ENCODE results near the gene FRMD4B.

The FRMD4B gene

DNA sequence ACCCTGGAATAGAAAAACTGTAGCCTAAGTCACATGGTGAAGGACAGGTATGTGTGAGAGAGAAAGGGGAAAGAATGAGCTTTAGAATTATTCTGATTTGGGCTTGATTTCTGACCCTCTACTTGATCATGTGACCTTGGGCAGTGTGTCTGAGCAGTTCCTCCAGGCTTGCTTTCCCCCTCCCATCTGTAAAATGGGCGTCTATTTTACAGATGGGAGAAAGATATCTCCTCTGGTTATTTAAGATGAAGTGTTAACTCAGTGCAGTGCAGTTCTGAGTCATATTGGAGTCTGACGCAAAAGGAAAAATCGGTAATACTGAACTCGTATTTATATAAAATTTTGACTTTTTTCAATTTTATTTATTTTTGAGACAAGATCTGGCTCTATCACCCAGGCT lies 225.4 kb downstream of the FRMD4B start:
- Histone ChIP-seq H3K9me3 (ENCODE audit: control insufficient read depth, low read length) (no peaks in the 10 kb centered on the region), H3K36me3 (ENCODE audit: control insufficient read depth, insufficient read depth, low read length, severe bottlenecking) (no peaks in the 10 kb centered on the region)

DNA sequence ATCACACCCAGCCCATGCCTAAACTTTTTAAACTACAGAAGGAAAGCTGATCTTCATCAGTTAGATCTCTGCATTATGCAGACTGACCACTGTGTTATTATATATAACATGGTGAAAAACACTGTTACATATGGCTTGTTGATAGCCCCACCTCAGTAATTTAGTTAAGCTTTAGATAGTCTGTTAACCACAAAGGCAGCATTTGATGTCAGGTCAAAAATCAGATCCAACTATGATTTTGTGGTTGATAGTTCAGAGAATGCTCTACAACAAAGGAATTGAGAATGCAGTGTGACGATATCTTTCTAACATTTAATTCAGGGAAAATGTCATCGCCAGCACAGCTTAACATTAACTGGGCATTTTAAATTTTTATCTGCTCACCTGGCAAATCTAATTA lies 225.8 kb downstream of the FRMD4B start:
- H3K27me3 ChIP-seq (replicated peaks; ENCODE audit: control insufficient read depth, insufficient read depth, low read length): no peaks in the 10 kb centered on the region
- no peaks in the 10 kb centered on the region for H3K4me1 ChIP-seq (ENCODE audit: control insufficient read depth, insufficient read depth, low read length)
- H3K9me3 ChIP-seq (ENCODE audit: control insufficient read depth, low read length): no peaks in the 10 kb centered on the region
- H3K4me3 ChIP-seq (ENCODE audit: low read length): no peak overlapping the region
- no peak overlapping the region for H3K9ac ChIP-seq (ENCODE audit: low read length)
- H3K36me3 ChIP-seq (ENCODE audit: control insufficient read depth, insufficient read depth, low read length, severe bottlenecking): no peaks in the 10 kb centered on the region
- no peak for DNase-seq (ENCODE audit: low read depth)

More for the DNA sequence above, 225.4 kb downstream of the FRMD4B start:
- Histone ChIP-seq H3K27me3 (replicated peaks; ENCODE audit: control insufficient read depth, insufficient read depth, low read length) (no peaks in the 10 kb centered on the region), H3K4me3 (ENCODE audit: low read length) (no peak overlapping the region), H3K9ac (ENCODE audit: low read length) (no peak overlapping the region), H3K4me1 (ENCODE audit: control insufficient read depth, insufficient read depth, low read length) (no peaks in the 10 kb centered on the region)
- DNase-seq (ENCODE audit: low read depth): no peak

DNA sequence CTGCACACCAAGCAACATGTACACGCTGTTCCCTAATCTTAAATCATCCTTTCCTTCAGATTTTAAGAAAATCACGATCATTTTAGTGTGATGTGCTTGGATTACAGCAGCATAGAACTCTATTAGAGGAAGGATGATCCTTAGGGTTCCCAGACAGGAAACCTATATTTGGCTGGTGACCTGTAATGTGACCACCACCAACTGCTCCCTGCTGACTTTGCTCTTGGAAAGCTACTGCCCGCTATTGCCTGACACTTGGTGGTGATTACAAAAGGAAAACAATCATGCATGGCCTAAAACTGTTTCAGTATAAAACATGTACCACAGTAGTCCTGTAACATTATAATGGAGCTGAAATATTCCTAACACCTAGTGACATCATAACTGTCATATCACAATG lies 236.3 kb downstream of the FRMD4B start:
- H3K27me3 ChIP-seq (replicated peaks; ENCODE audit: control insufficient read depth, insufficient read depth, low read length): peaks cover 20% of the 10 kb centered on the region
- no peak for DNase-seq (ENCODE audit: low read depth)
- H3K4me3 ChIP-seq (ENCODE audit: low read length): no peak overlapping the region
- no peak overlapping the region for H3K9ac ChIP-seq (ENCODE audit: low read length)
- no peaks in the 10 kb centered on the region for H3K9me3 ChIP-seq (ENCODE audit: control insufficient read depth, low read length)
- H3K36me3 ChIP-seq (ENCODE audit: control insufficient read depth, insufficient read depth, low read length, severe bottlenecking): no peaks in the 10 kb centered on the region
- no peaks in the 10 kb centered on the region for H3K4me1 ChIP-seq (ENCODE audit: control insufficient read depth, insufficient read depth, low read length)

DNA sequence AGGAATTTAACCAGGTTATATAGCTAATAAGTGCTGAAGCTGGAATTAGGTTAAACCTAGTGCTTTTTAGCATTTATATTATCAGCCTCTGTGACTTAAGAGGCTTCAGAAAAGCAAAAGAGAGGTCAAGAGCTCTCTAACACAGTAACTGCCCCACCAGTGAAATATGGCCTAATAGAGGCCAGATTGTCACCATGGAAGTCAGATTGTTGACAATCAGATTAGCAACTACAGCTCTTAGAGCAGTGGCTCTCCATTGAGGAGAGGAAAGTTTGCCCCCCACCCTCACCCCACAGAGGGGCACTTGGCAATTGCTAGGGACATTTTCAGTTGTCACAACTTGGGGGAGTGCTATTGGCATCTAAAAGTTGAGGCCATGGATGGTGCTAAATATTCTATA lies 240.2 kb downstream of the FRMD4B start:
- Histone ChIP-seq H3K9ac (ENCODE audit: low read length) (no peak overlapping the region), H3K4me3 (ENCODE audit: low read length) (no peak overlapping the region), H3K36me3 (ENCODE audit: control insufficient read depth, insufficient read depth, low read length, severe bottlenecking) (no peaks in the 10 kb centered on the region), H3K4me1 (ENCODE audit: control insufficient read depth, insufficient read depth, low read length) (no peaks in the 10 kb centered on the region), H3K27me3 (replicated peaks; ENCODE audit: control insufficient read depth, insufficient read depth, low read length) (no peaks in the 10 kb centered on the region), H3K9me3 (ENCODE audit: control insufficient read depth, low read length) (no peaks in the 10 kb centered on the region)
- DNase-seq (ENCODE audit: low read depth): no peak

DNA sequence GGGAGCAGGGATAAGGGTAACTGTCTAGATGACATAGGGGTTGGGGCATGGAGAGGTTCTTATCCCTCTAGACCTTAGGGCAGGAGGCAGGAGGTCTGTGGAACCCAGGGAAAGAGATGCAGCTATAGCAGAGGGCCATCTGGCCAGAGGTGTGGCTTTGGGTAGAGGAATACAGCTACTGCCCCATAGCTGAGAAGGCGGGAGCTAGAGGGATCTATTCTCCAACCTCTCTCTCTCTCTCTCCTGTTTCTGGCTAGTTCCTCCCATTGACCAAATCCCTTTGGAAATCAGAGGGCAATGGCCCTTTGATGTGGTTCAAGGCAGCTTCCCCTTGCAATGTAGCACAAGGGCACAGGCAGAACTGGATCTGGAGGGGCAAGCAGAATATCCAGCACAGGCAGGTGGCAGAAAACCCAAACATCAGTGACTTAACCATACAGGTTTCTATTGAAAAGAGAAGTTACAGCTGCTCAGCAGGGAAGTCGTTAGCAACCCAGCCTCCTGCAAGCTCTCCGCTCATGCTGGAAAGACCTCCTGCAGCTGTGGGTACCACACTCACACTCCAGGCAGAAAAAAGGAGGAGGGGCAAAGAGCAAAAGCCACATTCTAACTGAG lies 241.2 kb downstream of the FRMD4B start:
- Histone ChIP-seq H3K27me3 (replicated peaks; ENCODE audit: control insufficient read depth, insufficient read depth, low read length) (peaks cover 4% of the 10 kb centered on the region), H3K9ac (ENCODE audit: low read length) (no peak overlapping the region), H3K4me3 (ENCODE audit: low read length) (no peak overlapping the region), H3K9me3 (ENCODE audit: control insufficient read depth, low read length) (no peaks in the 10 kb centered on the region), H3K36me3 (ENCODE audit: control insufficient read depth, insufficient read depth, low read length, severe bottlenecking) (no peaks in the 10 kb centered on the region), H3K4me1 (ENCODE audit: control insufficient read depth, insufficient read depth, low read length) (no peaks in the 10 kb centered on the region)
- DNase-seq (ENCODE audit: low read depth): no peak

DNA sequence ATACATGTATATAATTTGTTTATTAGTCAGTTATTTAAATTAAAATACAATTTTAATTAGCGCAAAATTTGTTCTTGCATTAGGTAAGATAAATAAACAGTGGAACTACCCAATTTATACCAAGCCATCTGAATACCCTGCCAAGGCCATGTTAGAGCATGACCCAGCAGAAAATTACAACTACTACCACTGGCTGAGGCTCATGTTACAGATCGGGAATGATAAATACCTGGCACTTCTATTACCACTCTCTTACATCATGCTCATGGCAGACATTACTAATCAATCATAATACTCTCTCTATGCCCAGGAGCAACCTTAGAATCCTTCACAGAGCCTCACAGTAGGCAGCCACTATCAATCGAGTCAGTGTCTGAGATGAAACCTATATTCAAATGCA lies 242.3 kb downstream of the FRMD4B start:
- no peak overlapping the region for H3K9ac ChIP-seq (ENCODE audit: low read length)
- peak; percentile 31 for DNase-seq (ENCODE audit: low read depth)
- no peaks in the 10 kb centered on the region for H3K4me1 ChIP-seq (ENCODE audit: control insufficient read depth, insufficient read depth, low read length)
- H3K9me3 ChIP-seq (ENCODE audit: control insufficient read depth, low read length): no peaks in the 10 kb centered on the region
- H3K36me3 ChIP-seq (ENCODE audit: control insufficient read depth, insufficient read depth, low read length, severe bottlenecking): no peaks in the 10 kb centered on the region
- H3K4me3 ChIP-seq (ENCODE audit: low read length): no peak overlapping the region
- peaks cover 8% of the 10 kb centered on the region for H3K27me3 ChIP-seq (replicated peaks; ENCODE audit: control insufficient read depth, insufficient read depth, low read length)

DNA sequence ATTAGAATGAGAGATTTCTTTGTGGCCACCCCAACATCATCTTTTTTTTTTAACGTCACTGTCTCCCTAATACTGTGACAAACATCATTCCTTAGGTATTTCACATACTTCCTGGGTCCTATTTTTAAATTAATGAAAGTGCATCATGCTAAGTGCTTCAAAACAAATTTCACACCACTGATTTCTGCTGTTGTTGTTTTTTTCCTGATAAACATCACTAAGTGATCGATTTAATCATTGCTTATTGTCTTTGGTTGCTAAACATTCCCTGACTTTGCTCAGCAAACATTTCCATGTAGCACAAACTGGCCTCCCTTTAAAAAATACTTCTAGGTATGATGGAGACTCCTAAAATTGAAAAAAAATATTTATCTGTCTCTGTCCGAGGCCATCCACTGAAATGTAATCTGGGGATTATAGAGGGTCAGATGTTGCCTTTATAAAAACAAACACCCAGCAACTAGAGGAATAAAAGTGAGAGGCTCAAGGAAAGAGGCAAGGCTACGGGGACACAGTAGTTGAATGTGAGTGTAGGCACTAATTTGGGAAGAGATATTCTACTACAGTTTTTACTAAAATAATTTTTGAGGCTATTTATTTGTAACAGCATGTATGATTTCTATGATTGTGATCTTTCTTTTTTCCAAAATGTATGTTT lies 243.0 kb downstream of the FRMD4B start:
- Histone ChIP-seq H3K36me3 (ENCODE audit: control insufficient read depth, insufficient read depth, low read length, severe bottlenecking) (no peaks in the 10 kb centered on the region), H3K27me3 (replicated peaks; ENCODE audit: control insufficient read depth, insufficient read depth, low read length) (peaks cover 9% of the 10 kb centered on the region), H3K4me1 (ENCODE audit: control insufficient read depth, insufficient read depth, low read length) (no peaks in the 10 kb centered on the region), H3K9me3 (ENCODE audit: control insufficient read depth, low read length) (no peaks in the 10 kb centered on the region), H3K9ac (ENCODE audit: low read length) (no peak overlapping the region), H3K4me3 (ENCODE audit: low read length) (no peak overlapping the region)
- no peak for DNase-seq (ENCODE audit: low read depth)

DNA sequence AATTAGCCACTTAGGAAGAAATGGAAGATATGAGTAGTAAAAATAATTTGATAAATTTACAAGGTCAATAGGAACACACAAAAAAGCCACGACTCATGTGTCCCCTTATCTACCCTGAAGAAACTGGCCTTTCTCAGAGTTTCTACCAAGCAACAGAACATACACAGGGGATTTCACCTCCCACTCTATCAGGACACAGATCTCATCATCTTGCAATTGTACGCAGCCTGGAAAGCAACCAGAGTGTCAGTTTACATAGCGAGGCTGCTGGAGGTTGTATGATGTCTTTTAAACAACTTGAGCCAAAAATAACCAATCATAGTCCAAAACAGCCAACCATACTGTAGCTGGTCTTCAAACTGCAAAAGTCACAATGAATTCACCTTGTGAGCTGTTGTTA lies 243.8 kb downstream of the FRMD4B start:
- Histone ChIP-seq H3K4me1 (ENCODE audit: control insufficient read depth, insufficient read depth, low read length) (peaks cover 1% of the 10 kb centered on the region), H3K9me3 (ENCODE audit: control insufficient read depth, low read length) (no peaks in the 10 kb centered on the region), H3K27me3 (replicated peaks; ENCODE audit: control insufficient read depth, insufficient read depth, low read length) (peaks cover 9% of the 10 kb centered on the region), H3K4me3 (ENCODE audit: low read length) (no peak overlapping the region), H3K9ac (ENCODE audit: low read length) (no peak overlapping the region), H3K36me3 (ENCODE audit: control insufficient read depth, insufficient read depth, low read length, severe bottlenecking) (no peaks in the 10 kb centered on the region)
- DNase-seq (ENCODE audit: low read depth): peak; percentile 63

DNA sequence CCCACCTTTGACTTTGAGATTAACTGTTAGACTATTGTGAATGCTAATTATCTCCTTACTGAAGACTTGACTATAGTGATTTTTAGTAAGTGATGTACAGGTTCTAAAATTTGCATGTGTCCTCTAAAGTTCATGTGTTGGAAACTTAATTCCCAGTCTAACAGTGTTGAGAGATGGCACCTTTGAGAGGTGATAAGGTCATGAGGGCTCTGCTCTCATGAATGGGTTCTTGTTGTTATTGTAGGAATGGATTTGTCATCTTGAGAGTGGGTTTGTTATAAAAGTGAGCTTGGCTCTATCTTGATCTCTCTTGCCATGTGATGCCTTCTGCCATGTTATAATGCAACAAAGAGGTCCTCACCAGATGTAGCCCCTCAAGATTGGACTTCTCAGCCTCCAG lies 244.6 kb downstream of the FRMD4B start:
- H3K4me3 ChIP-seq (ENCODE audit: low read length): no peak overlapping the region
- DNase-seq (ENCODE audit: low read depth): no peak
- no peaks in the 10 kb centered on the region for H3K9me3 ChIP-seq (ENCODE audit: control insufficient read depth, low read length)
- peaks cover 9% of the 10 kb centered on the region for H3K27me3 ChIP-seq (replicated peaks; ENCODE audit: control insufficient read depth, insufficient read depth, low read length)
- no peak overlapping the region for H3K9ac ChIP-seq (ENCODE audit: low read length)
- no peaks in the 10 kb centered on the region for H3K36me3 ChIP-seq (ENCODE audit: control insufficient read depth, insufficient read depth, low read length, severe bottlenecking)
- H3K4me1 ChIP-seq (ENCODE audit: control insufficient read depth, insufficient read depth, low read length): peaks cover 8% of the 10 kb centered on the region

DNA sequence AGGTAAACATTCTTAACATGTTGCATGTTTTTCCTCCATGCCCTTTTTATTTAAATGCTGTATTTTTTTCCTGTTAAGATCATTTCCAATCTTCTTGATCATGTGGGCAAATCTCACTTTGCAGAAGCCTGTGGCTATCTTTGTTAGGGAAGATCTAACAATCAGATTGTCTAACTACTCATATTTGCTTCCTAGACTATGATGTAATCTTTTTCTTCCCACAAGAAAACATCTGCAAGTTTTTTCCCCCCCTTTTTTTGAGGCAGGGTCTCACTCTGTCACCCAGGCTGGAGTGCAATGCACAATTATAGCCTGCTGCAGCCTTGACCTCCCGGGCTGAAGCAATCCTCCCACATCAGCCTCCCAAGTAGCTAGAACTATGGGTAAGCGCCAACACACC lies 248.5 kb downstream of the FRMD4B start:
- H3K36me3 ChIP-seq (ENCODE audit: control insufficient read depth, insufficient read depth, low read length, severe bottlenecking): no peaks in the 10 kb centered on the region
- no peak overlapping the region for H3K4me3 ChIP-seq (ENCODE audit: low read length)
- no peak overlapping the region for H3K9ac ChIP-seq (ENCODE audit: low read length)
- no peaks in the 10 kb centered on the region for H3K9me3 ChIP-seq (ENCODE audit: control insufficient read depth, low read length)
- DNase-seq (ENCODE audit: low read depth): no peak
- peaks cover 8% of the 10 kb centered on the region for H3K4me1 ChIP-seq (ENCODE audit: control insufficient read depth, insufficient read depth, low read length)
- peaks cover 9% of the 10 kb centered on the region for H3K27me3 ChIP-seq (replicated peaks; ENCODE audit: control insufficient read depth, insufficient read depth, low read length)

DNA sequence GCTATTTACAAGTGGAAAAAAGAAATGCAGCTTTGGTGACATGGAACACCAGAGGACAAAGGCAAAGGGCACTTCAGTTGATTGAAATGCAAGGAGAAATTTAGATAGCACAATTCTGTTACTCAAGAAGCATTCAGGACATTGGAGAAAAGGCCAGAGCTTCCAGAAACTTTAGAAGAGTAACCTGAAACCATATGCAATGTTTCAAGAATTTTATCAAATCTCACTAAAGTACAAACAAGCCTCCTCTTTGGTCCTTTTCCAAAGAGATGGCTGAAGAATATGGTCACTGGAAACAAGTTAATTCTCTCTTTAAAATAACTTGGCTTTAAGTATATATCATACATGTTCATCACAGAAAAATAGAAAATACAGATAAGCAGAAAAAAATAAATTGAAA lies 248.9 kb downstream of the FRMD4B start:
- Histone ChIP-seq H3K9ac (ENCODE audit: low read length) (no peak overlapping the region), H3K4me1 (ENCODE audit: control insufficient read depth, insufficient read depth, low read length) (peaks cover 8% of the 10 kb centered on the region), H3K36me3 (ENCODE audit: control insufficient read depth, insufficient read depth, low read length, severe bottlenecking) (no peaks in the 10 kb centered on the region), H3K4me3 (ENCODE audit: low read length) (no peak overlapping the region), H3K9me3 (ENCODE audit: control insufficient read depth, low read length) (no peaks in the 10 kb centered on the region), H3K27me3 (replicated peaks; ENCODE audit: control insufficient read depth, insufficient read depth, low read length) (peaks cover 9% of the 10 kb centered on the region)
- peak; percentile 61 for DNase-seq (ENCODE audit: low read depth)

DNA sequence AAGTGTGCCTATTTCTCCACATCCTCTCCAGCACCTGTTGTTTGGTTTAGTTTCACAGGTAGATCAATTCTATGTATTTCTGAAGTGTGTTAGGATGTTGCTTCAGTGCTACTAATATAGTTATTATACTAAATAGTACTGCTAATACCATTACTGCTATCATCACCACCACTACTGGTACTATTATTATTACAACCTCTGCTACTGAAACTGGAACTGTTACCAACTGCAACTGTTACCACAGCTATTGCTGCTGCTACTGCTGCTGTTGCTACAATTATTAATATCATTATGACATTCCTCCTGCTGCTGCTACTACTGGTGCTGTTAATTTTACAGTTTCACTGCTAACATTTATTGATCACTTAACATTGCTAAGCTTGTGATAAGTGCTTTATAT lies 255.2 kb downstream of the FRMD4B start:
- Histone ChIP-seq H3K36me3 (ENCODE audit: control insufficient read depth, insufficient read depth, low read length, severe bottlenecking) (no peaks in the 10 kb centered on the region), H3K27me3 (replicated peaks; ENCODE audit: control insufficient read depth, insufficient read depth, low read length) (peaks cover 10% of the 10 kb centered on the region), H3K9ac (ENCODE audit: low read length) (no peak overlapping the region), H3K4me3 (ENCODE audit: low read length) (no peak overlapping the region), H3K9me3 (ENCODE audit: control insufficient read depth, low read length) (no peaks in the 10 kb centered on the region), H3K4me1 (ENCODE audit: control insufficient read depth, insufficient read depth, low read length) (peaks cover 7% of the 10 kb centered on the region)
- no peak for DNase-seq (ENCODE audit: low read depth)

All from adipocyte (in vitro differentiated cells).